Measurements from ENCODE around the gene PTPA. TPM values are rescaled to one million over a fixed set of nuclear protein-coding genes. Genes with fewer than 3 reads are reported as not detected.

Gene PTPA
- total RNA-seq: 62.3 TPM

- ATAC-seq (peak; percentile 83), DNase-seq (ENCODE audit: low spot score) (peak; percentile 98)
Measured at GRCh38 chr9:129110740-129111527, at the start of gene PTPA, which contains the start of gene CRAT. Gene PTPA (plus strand): TSS chr9:129111415. CDS start chr9:129111601, 186 bp downstream. Gene CRAT (minus strand): TSS chr9:129110793. CDS start chr9:129110509, 284 bp downstream.

GRCh38 chr9:129063061-129063460 lies 48.2 kb upstream of the PTPA start:
- ATAC-seq (no peak), DNase-seq (ENCODE audit: low spot score) (no peak)

- ATAC-seq: peak; percentile 78
- peak; percentile 94 for DNase-seq (ENCODE audit: low spot score)
Measured at GRCh38 chr9:129064499-129064908, 46.7 kb upstream of the PTPA start.

GRCh38 chr9:129068110-129068509 lies 43.1 kb upstream of the PTPA start:
- ATAC-seq: no peak
- no peak for DNase-seq (ENCODE audit: low spot score)

- peak; percentile 90 for DNase-seq (ENCODE audit: low spot score)
- peak; percentile 79 for ATAC-seq
Measured at GRCh38 chr9:129068990-129069861, 42.0 kb upstream of the PTPA start.

- ATAC-seq: peak; percentile 86
Measured at GRCh38 chr9:129069862-129070641, 41.2 kb upstream of the PTPA start.

GRCh38 chr9:129070696-129071525 lies 40.3 kb upstream of the PTPA start:
- DNase-seq (ENCODE audit: low spot score) (no peak), ATAC-seq (no peak)

More at GRCh38 chr9:129069862-129070641, 41.2 kb upstream of the PTPA start:
- peak; percentile 95 for DNase-seq (ENCODE audit: low spot score)

GRCh38 chr9:129071526-129072126 lies 39.6 kb upstream of the PTPA start:
- ATAC-seq: no peak
- DNase-seq (ENCODE audit: low spot score): no peak

GRCh38 chr9:129072171-129072570 lies 39.0 kb upstream of the PTPA start:
- DNase-seq (ENCODE audit: low spot score): no peak
- ATAC-seq: no peak

- no peak for DNase-seq (ENCODE audit: low spot score)
- ATAC-seq: no peak
Measured at GRCh38 chr9:129073404-129073803, 37.8 kb upstream of the PTPA start.

- no peak for ATAC-seq
- DNase-seq (ENCODE audit: low spot score): no peak
Measured at GRCh38 chr9:129074106-129074505, 37.1 kb upstream of the PTPA start.

GRCh38 chr9:129075996-129076639 lies 35.1 kb upstream of the PTPA start:
- ATAC-seq (peak; percentile 60), DNase-seq (ENCODE audit: low spot score) (peak; percentile 87)

- no peak for ATAC-seq
- no peak for DNase-seq (ENCODE audit: low spot score)
Measured at GRCh38 chr9:129076640-129077037, 34.6 kb upstream of the PTPA start.

GRCh38 chr9:129077236-129077635 lies 34.0 kb upstream of the PTPA start:
- ATAC-seq (no peak), DNase-seq (ENCODE audit: low spot score) (peak; percentile 72)

- DNase-seq (ENCODE audit: low spot score) (no peak), ATAC-seq (peak; percentile 6)
Measured at GRCh38 chr9:129078691-129079503, 32.3 kb upstream of the PTPA start.

- DNase-seq (ENCODE audit: low spot score) (no peak), ATAC-seq (no peak)
Measured at GRCh38 chr9:129079829-129080228, 31.4 kb upstream of the PTPA start.

- DNase-seq (ENCODE audit: low spot score) (no peak), ATAC-seq (no peak)
Measured at GRCh38 chr9:129080298-129080600, 31.0 kb upstream of the PTPA start.

- peak; percentile 81 for ATAC-seq
Measured at GRCh38 chr9:129080601-129081387, 30.4 kb upstream of the PTPA start, which contains the start of gene DOLPP1. Gene DOLPP1 (plus strand): TSS chr9:129081111. CDS start chr9:129081132, 21 bp downstream.

More at GRCh38 chr9:129080601-129081387, 30.4 kb upstream of the PTPA start, which contains the start of gene DOLPP1:
- peak; percentile 100 for DNase-seq (ENCODE audit: low spot score)
